Endothelial cell of hepatic sinusoid (primary cell): ENCODE results near the gene PHC2.

ENCODE experiments used
- in situ Hi-C: cut with HindIII; loops from 2 replicates; pipeline ENCODE4 v1.10.0; 2017; ENCODE audit warnings: low sequenced_read_pairs

The PHC2 gene

GRCh38 chr1:33426916-33427315 lies 4.0 kb downstream of the PHC2 start:
- in situ Hi-C loops = loop anchor here (5.0 kb wide), 1 partner anchor 45 kb away; no protein-coding TSS in a partner anchor

GRCh38 chr1:33425900-33426299 lies 5.0 kb downstream of the PHC2 start:
- in situ Hi-C loops = loop anchor here (5.0 kb wide), 1 partner anchor 44 kb away; no protein-coding TSS in a partner anchor

GRCh38 chr1:33424610-33425009 lies 6.3 kb downstream of the PHC2 start:
- in situ Hi-C loops = loop anchor here (5.0 kb wide), 1 partner anchor 42 kb away; no protein-coding TSS in a partner anchor

- in situ Hi-C loops = no loop called here
These were observed 6.7 kb downstream of the PHC2 start for GRCh38 chr1:33424205-33424604.

- in situ Hi-C loops = no loop called here
These were observed 9.8 kb downstream of the PHC2 start for GRCh38 chr1:33420870-33421775.

- in situ Hi-C loops = no loop called here
These were observed 12.1 kb downstream of the PHC2 start for GRCh38 chr1:33418811-33419210.

- in situ Hi-C loops = no loop called here
These were observed 16.0 kb downstream of the PHC2 start for GRCh38 chr1:33414879-33415278.

- in situ Hi-C loops = no loop called here
These were observed 20.7 kb downstream of the PHC2 start for GRCh38 chr1:33410091-33410701.

- in situ Hi-C loops = no loop called here
These were observed 22.8 kb downstream of the PHC2 start for GRCh38 chr1:33408093-33408436.

GRCh38 chr1:33407352-33408092 lies 23.4 kb downstream of the PHC2 start:
- in situ Hi-C loops = no loop called here

GRCh38 chr1:33402206-33402605 lies 28.7 kb downstream of the PHC2 start:
- in situ Hi-C loops = no loop called here

GRCh38 chr1:33401471-33401870 lies 29.4 kb downstream of the PHC2 start:
- in situ Hi-C loops = no loop called here

- in situ Hi-C loops = no loop called here
These were observed 30.6 kb downstream of the PHC2 start for GRCh38 chr1:33400153-33400911.

GRCh38 chr1:33399375-33399774 lies 31.5 kb downstream of the PHC2 start:
- in situ Hi-C loops = no loop called here

- in situ Hi-C loops = no loop called here
These were observed 32.9 kb downstream of the PHC2 start for GRCh38 chr1:33397994-33398393.

- in situ Hi-C loops = no loop called here
These were observed 33.8 kb downstream of the PHC2 start for GRCh38 chr1:33397125-33397506.

GRCh38 chr1:33396188-33397124 lies 34.4 kb downstream of the PHC2 start:
- in situ Hi-C loops = no loop called here

GRCh38 chr1:33394770-33395169 lies 36.1 kb downstream of the PHC2 start:
- in situ Hi-C loops = no loop called here

GRCh38 chr1:33393991-33394390 lies 36.9 kb downstream of the PHC2 start:
- in situ Hi-C loops = no loop called here

GRCh38 chr1:33393524-33393923 lies 37.4 kb downstream of the PHC2 start:
- in situ Hi-C loops = no loop called here
